HEK293 (cell line): Measurements from ENCODE around the gene HMGA1.

Source experiments
- CTCF ChIA-PET: fragments of 350-600 bp; formaldehyde crosslinking; extraction: SDS; loops from one replicate; lab custom pipeline; 2021; ENCODE audit warnings: antibody characterized with exemption; lab: Yijun Ruan, JAX
- POLR2A ChIA-PET: fragments of 300-600 bp; formaldehyde crosslinking; extraction: SDS; loops from one replicate; lab custom pipeline; 2020; ENCODE audit warnings: antibody characterized with exemption, inconsistent platforms; lab: Yijun Ruan, JAX
- H3K27ac ChIP-seq: fragments of 200-500 bp; sonication (Bioruptor generic); 2 replicates; pipeline ENCODE4 v1.5.1; 2014; ENCODE audit warnings: low read depth, low read length, control low read depth, inconsistent platforms; ENCODE audit errors: extremely low read depth
- H3K36me3 ChIP-seq, 2 experiments: fragments of 200-500 bp in 1 of 2; sonication (Bioruptor generic) in 1 of 2; 1 replicate in 1 of 2; 2 replicates in 1 of 2; pipeline ENCODE4 v1.5.1; 2014 to 2017; ENCODE audit warnings: inconsistent platforms in 2 of 2, low read length in 2 of 2; ENCODE audit not compliant: control insufficient read depth in 2 of 2, insufficient read depth in 1 of 2
- H3K4me1 ChIP-seq: fragments of 200-500 bp; sonication (Bioruptor generic); 2 replicates; pipeline ENCODE4 v1.5.1; 2014; ENCODE audit warnings: mild to moderate bottlenecking, low read length, inconsistent platforms; ENCODE audit not compliant: control insufficient read depth, insufficient read depth
- H3K4me3 ChIP-seq: 2 replicates; pipeline ENCODE4 v1.5.1; 2011; ENCODE audit warnings: low read depth, mild to moderate bottlenecking, control low read depth, low read length, moderate library complexity
- H3K9me3 ChIP-seq: fragments of 200-500 bp; sonication (Bioruptor generic); 2 replicates; pipeline ENCODE4 v1.5.1; 2014; ENCODE audit warnings: low read depth, low read length, inconsistent platforms; ENCODE audit not compliant: control insufficient read depth, insufficient read depth
- GLI4 ChIP-seq: fragments of 450-650 bp; formaldehyde crosslinking; IDR thresholded peaks from 2 replicates; pipeline ENCODE4 v1.5.1; 2016; ENCODE audit warnings: missing biosample characterization, missing genetic modification characterization
- HOXC10 ChIP-seq: sonication (generic); formaldehyde crosslinking; IDR thresholded peaks from 2 replicates; pipeline ENCODE4 v1.8.1; 2023; ENCODE audit warnings: mild to moderate bottlenecking, missing genetic modification reagents
- HOXD13 ChIP-seq: sonication (generic); formaldehyde crosslinking; IDR thresholded peaks from 2 replicates; pipeline ENCODE4 v1.8.0; 2022; ENCODE audit warnings: missing genetic modification reagents, borderline replicate concordance
- KLF16 ChIP-seq: fragments of 450-650 bp; formaldehyde crosslinking; IDR thresholded peaks from 2 replicates; pipeline ENCODE4 v1.5.1; 2017; ENCODE audit warnings: missing biosample characterization, missing genetic modification characterization
- KLF8 ChIP-seq: fragments of 450-650 bp; formaldehyde crosslinking; IDR thresholded peaks from 2 replicates; pipeline ENCODE4 v1.5.1; 2016; ENCODE audit warnings: missing biosample characterization, missing genetic modification characterization
- SALL2 ChIP-seq: fragments of 450-650 bp; formaldehyde crosslinking; IDR thresholded peaks from 2 replicates; pipeline ENCODE4 v1.5.0; 2017; ENCODE audit warnings: missing biosample characterization, mild to moderate bottlenecking, missing genetic modification characterization, borderline replicate concordance
- SCRT2 ChIP-seq: fragments of 450-650 bp; formaldehyde crosslinking; IDR thresholded peaks from 2 replicates; pipeline ENCODE4 v1.5.1; 2016; ENCODE audit warnings: missing biosample characterization, missing genetic modification characterization
- ZBTB48 ChIP-seq: fragments of 450-650 bp; formaldehyde crosslinking; IDR thresholded peaks from 2 replicates; pipeline ENCODE4 v1.5.1; 2016; ENCODE audit warnings: missing biosample characterization, missing genetic modification characterization
- ZFHX2 ChIP-seq: fragments of 450-650 bp; formaldehyde crosslinking; conservative IDR thresholded peaks from 2 replicates; pipeline ENCODE4 v1.5.1; 2016; ENCODE audit warnings: missing biosample characterization, missing genetic modification characterization
- ZNF10 ChIP-seq: fragments of 450-650 bp; formaldehyde crosslinking; IDR thresholded peaks from 2 replicates; pipeline ENCODE4 v1.5.1; 2017; ENCODE audit warnings: missing biosample characterization, missing genetic modification characterization
- ZNF146 ChIP-seq: fragments of 450-650 bp; formaldehyde crosslinking; IDR thresholded peaks from 2 replicates; pipeline ENCODE4 v1.5.1; 2016; ENCODE audit warnings: missing biosample characterization, missing genetic modification characterization
- ZNF169 ChIP-seq: fragments of 450-650 bp; formaldehyde crosslinking; IDR thresholded peaks from 2 replicates; pipeline ENCODE4 v1.5.1; 2016; ENCODE audit warnings: missing biosample characterization, missing genetic modification characterization
- ZNF19 ChIP-seq: fragments of 450-650 bp; formaldehyde crosslinking; IDR thresholded peaks from 2 replicates; pipeline ENCODE4; 2016; ENCODE audit warnings: missing biosample characterization, missing genetic modification characterization, low read depth
- ZNF202 ChIP-seq: fragments of 450-650 bp; formaldehyde crosslinking; IDR thresholded peaks from 2 replicates; pipeline ENCODE4 v1.5.1; 2016; ENCODE audit warnings: missing biosample characterization, missing genetic modification characterization, borderline replicate concordance
- ZNF426 ChIP-seq: fragments of 450-650 bp; formaldehyde crosslinking; IDR thresholded peaks from 2 replicates; pipeline ENCODE4 v1.5.1; 2017; ENCODE audit warnings: missing biosample characterization, missing genetic modification characterization, mild to moderate bottlenecking, inconsistent platforms, moderate library complexity
- ZNF514 ChIP-seq: fragments of 450-650 bp; formaldehyde crosslinking; IDR thresholded peaks from 2 replicates; pipeline ENCODE4 v1.5.1; 2016; ENCODE audit warnings: missing biosample characterization, missing genetic modification characterization
- ZNF549 ChIP-seq: fragments of 450-650 bp; IDR thresholded peaks from 2 replicates; pipeline ENCODE4 v1.5.1; 2018; ENCODE audit warnings: missing biosample characterization, missing genetic modification characterization, mild to moderate bottlenecking, inconsistent platforms, moderate library complexity
- ZNF558 ChIP-seq: fragments of 450-650 bp; formaldehyde crosslinking; IDR thresholded peaks from 2 replicates; pipeline ENCODE4 v1.5.1; 2016; ENCODE audit warnings: missing biosample characterization, missing genetic modification characterization
- ZNF571 ChIP-seq: fragments of 450-650 bp; formaldehyde crosslinking; IDR thresholded peaks from 2 replicates; pipeline ENCODE4 v1.5.0; 2017; ENCODE audit warnings: missing biosample characterization, missing genetic modification characterization
- ZNF660 ChIP-seq: fragments of 450-650 bp; IDR thresholded peaks from 2 replicates; pipeline ENCODE4 v1.5.1; 2018; ENCODE audit warnings: missing biosample characterization, mild to moderate bottlenecking, missing genetic modification characterization
- ZNF664 ChIP-seq: fragments of 450-650 bp; formaldehyde crosslinking; IDR thresholded peaks from 2 replicates; pipeline ENCODE4 v1.5.1; 2016; ENCODE audit warnings: missing biosample characterization, missing genetic modification characterization
- TF ChIP-seq, protein P1 (sequence below): fragments of 450-650 bp; formaldehyde crosslinking; conservative IDR thresholded peaks from 2 replicates; pipeline ENCODE4 v1.5.1; 2016; ENCODE audit warnings: low read depth, missing biosample characterization, missing genetic modification characterization
- TF ChIP-seq, protein P2 (sequence below): fragments of 450-650 bp; formaldehyde crosslinking; IDR thresholded peaks from 2 replicates; pipeline ENCODE4 v1.5.1; 2016; ENCODE audit warnings: missing biosample characterization, missing genetic modification characterization, low read depth
- TF ChIP-seq, protein P3 (sequence below): fragments of 450-650 bp; formaldehyde crosslinking; IDR thresholded peaks from 2 replicates; pipeline ENCODE4 v1.5.1; 2016; ENCODE audit warnings: missing biosample characterization, missing genetic modification characterization
- TF ChIP-seq, protein P4 (sequence below): fragments of 450-650 bp; formaldehyde crosslinking; optimal IDR thresholded peaks from 2 replicates; pipeline ENCODE3; 2016; ENCODE audit warnings: missing biosample characterization, mild to moderate bottlenecking, missing genetic modification characterization

Gene HMGA1

DNA sequence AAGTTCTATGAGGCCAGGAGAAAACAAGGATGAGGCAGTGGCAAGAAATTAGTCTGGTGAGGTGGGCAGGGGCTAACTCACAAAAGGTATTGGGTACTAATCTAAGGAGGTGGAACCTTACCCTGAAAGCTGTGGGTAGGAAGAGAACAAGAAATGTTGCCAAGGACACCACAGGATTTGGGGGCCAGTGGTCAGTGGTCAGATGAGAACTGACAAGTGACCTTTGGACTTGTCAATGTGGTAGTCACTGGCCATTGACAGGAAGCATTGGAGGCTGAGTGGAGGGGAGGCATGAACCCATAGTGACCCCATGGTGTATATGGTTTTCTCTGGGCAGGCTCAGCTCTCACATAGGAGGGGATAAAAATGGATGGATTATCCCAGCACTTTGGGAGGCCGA, 37.5 kb downstream of the HMGA1 start:
- CTCF ChIA-PET = no interaction called here
- Histone ChIP-seq H3K4me3 (no peak overlapping the region), H3K9me3 (no peaks in the 10 kb centered on the region), H3K27ac (no peak overlapping the region), H3K4me1 (no peaks in the 10 kb centered on the region), H3K36me3 (no peaks in the 10 kb centered on the region)
- TF ChIP-seq, protein P1, sequence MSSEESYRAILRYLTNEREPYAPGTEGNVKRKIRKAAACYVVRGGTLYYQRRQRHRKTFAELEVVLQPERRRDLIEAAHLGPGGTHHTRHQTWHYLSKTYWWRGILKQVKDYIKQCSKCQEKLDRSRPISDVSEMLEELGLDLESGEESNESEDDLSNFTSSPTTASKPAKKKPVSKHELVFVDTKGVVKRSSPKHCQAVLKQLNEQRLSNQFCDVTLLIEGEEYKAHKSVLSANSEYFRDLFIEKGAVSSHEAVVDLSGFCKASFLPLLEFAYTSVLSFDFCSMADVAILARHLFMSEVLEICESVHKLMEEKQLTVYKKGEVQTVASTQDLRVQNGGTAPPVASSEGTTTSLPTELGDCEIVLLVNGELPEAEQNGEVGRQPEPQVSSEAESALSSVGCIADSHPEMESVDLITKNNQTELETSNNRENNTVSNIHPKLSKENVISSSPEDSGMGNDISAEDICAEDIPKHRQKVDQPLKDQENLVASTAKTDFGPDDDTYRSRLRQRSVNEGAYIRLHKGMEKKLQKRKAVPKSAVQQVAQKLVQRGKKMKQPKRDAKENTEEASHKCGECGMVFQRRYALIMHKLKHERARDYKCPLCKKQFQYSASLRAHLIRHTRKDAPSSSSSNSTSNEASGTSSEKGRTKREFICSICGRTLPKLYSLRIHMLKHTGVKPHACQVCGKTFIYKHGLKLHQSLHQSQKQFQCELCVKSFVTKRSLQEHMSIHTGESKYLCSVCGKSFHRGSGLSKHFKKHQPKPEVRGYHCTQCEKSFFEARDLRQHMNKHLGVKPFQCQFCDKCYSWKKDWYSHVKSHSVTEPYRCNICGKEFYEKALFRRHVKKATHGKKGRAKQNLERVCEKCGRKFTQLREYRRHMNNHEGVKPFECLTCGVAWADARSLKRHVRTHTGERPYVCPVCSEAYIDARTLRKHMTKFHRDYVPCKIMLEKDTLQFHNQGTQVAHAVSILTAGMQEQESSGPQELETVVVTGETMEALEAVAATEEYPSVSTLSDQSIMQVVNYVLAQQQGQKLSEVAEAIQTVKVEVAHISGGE (tag by site-specific recombination) = no peak
- TF ChIP-seq ZNF558 (tag by site-specific recombination) = no peak
- TF ChIP-seq ZNF19 (tag by site-specific recombination) = no peak
- no peak for TF ChIP-seq ZNF514 (tag by site-specific recombination)
- TF ChIP-seq ZNF664 (tag by site-specific recombination) = no peak
- no peak for TF ChIP-seq ZNF426 (tag by site-specific recombination)
- no peak for TF ChIP-seq ZNF146 (tag by site-specific recombination)
- no peak for TF ChIP-seq ZNF549 (tag by site-specific recombination)
- no peak for TF ChIP-seq HOXD13 (CRISPR knock-in tag)
- TF ChIP-seq, all 188 proteins: peak for 0
- POLR2A ChIA-PET = no interaction called here

DNA sequence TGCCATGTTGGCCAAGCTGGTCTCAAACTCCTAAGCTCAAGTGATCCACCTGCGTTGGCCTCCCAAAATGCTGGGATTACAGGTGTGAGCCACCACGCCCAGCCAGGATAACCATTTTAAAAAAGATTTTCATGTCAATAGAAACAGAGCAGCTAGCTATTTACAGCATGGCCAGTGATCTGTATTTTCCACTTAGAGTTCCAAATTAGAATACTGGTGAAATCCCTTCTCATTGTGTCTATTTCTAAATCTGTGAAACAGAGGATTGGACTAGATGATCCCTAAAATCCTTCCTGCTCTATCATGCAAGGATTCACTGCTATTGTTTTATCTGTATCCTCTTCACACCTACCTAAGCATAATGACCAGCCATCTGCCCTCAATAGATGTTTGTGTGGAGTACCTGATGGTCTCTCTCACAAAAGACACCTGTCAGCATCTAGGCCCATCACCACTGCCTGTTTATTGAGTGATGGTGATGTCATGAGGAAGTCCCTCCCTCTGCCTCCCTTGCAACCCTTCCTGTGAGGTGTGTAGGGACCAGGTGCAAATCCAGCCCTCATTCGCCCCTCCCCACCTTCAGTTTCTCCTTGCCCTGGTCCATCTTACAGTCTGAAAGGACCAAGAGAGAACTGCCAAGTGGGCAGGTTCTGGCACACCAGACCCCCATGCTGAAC, 38.6 kb downstream of the HMGA1 start:
- Histone ChIP-seq H3K4me3 (no peak overlapping the region), H3K36me3 (peaks cover 0 to 4% of the 10 kb centered on the region in 2 experiments; a peak in 1 of 3 replicates), H3K4me1 (no peaks in the 10 kb centered on the region)
- ChIA-PET POLR2A (interaction anchor here (0.7 kb wide), 1 partner anchor 16 kb away, joined by 4 read pairs; no protein-coding TSS in a partner anchor), CTCF (interaction anchor here (0.6 to 0.8 kb wide), 3 partner anchors 37 to 189 kb away, joined by 3 read pairs; no protein-coding TSS in a partner anchor)
- TF ChIP-seq HOXC10 (CRISPR knock-in tag) = no peak
- TF ChIP-seq, protein P2, sequence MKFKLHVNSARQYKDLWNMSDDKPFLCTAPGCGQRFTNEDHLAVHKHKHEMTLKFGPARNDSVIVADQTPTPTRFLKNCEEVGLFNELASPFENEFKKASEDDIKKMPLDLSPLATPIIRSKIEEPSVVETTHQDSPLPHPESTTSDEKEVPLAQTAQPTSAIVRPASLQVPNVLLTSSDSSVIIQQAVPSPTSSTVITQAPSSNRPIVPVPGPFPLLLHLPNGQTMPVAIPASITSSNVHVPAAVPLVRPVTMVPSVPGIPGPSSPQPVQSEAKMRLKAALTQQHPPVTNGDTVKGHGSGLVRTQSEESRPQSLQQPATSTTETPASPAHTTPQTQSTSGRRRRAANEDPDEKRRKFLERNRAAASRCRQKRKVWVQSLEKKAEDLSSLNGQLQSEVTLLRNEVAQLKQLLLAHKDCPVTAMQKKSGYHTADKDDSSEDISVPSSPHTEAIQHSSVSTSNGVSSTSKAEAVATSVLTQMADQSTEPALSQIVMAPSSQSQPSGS (tag by site-specific recombination) = no peak
- 0 out of 2 replicates have a peak, but pooled peaks have one; percentile 39 for TF ChIP-seq ZBTB48 (tag by site-specific recombination)
- TF ChIP-seq SCRT2 = 0 out of 2 replicates have a peak, but pooled peaks have one; percentile 22
- TF ChIP-seq, all 188 proteins: peak for 2
- no peaks in the 10 kb centered on the region for H3K9me3 ChIP-seq
- H3K27ac ChIP-seq = no peak overlapping the region

DNA sequence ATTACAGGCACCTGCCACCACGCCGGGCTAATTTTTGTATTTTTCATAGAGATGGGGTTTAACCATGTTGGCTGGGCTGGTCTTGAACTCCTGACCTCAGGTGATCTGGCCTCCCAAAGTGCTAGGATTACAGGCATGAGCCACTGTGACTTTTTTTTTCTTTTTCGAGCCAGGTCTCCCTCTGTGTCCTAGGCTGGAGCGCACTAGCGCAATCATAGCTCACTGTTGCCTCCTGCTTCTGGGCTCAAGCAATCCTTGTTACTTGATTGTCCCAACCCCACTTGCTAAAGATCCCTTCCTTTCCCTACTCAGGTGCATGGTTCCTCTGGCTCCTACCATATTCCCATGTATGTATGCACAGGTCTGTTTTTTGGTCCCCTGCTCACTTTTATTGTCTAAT, 39.5 kb downstream of the HMGA1 start:
- H3K36me3 ChIP-seq = peaks cover 0 to 4% of the 10 kb centered on the region in 2 experiments; a peak in 1 of 3 replicates
- no peaks in the 10 kb centered on the region for H3K4me1 ChIP-seq
- POLR2A ChIA-PET = interaction anchor here (0.7 kb wide), 1 partner anchor 15 kb away, joined by 4 read pairs; no protein-coding TSS in a partner anchor
- no peaks in the 10 kb centered on the region for H3K9me3 ChIP-seq
- no peak overlapping the region for H3K27ac ChIP-seq
- CTCF ChIA-PET = interaction anchor here (0.6 to 1.4 kb wide), 5 partner anchors 8 to 252 kb away, joined by 3 to 6 read pairs (median 3); no protein-coding TSS in a partner anchor
- H3K4me3 ChIP-seq = no peak overlapping the region
- TF ChIP-seq ZNF169 (no peak), GLI4 (no peak), ZNF10 (tag by site-specific recombination) (no peak), ZNF660 (tag by site-specific recombination) (no peak), KLF8 (tag by site-specific recombination) (no peak), SALL2 (tag by site-specific recombination) (no peak), ZNF571 (tag by site-specific recombination) (no peak), KLF16 (tag by site-specific recombination) (no peak), ZNF202 (no peak), ZFHX2 (tag by site-specific recombination) (no peak)
- TF ChIP-seq, protein P3, sequence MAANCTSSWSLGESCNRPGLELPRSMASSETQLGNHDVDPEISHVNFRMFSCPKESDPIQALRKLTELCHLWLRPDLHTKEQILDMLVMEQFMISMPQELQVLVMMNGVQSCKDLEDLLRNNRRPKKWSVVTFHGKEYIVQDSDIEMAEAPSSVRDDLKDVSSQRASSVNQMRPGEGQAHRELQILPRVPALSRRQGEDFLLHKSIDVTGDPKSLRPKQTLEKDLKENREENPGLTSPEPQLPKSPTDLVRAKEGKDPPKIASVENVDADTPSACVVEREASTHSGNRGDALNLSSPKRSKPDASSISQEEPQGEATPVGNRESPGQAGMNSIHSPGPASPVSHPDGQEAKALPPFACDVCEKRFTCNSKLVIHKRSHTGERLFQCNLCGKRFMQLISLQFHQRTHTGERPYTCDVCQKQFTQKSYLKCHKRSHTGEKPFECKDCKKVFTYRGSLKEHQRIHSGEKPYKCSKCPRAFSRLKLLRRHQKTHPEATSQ (tag by site-specific recombination) = no peak
- TF ChIP-seq, protein P4, sequence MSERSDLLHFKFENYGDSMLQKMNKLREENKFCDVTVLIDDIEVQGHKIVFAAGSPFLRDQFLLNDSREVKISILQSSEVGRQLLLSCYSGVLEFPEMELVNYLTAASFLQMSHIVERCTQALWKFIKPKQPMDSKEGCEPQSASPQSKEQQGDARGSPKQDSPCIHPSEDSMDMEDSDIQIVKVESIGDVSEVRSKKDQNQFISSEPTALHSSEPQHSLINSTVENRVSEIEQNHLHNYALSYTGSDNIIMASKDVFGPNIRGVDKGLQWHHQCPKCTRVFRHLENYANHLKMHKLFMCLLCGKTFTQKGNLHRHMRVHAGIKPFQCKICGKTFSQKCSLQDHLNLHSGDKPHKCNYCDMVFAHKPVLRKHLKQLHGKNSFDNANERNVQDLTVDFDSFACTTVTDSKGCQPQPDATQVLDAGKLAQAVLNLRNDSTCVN (tag by site-specific recombination) = no peak
